K562 (cell line): ENCODE data around the gene MC1R. TPM values are rescaled to one million over a fixed set of nuclear protein-coding genes. Genes with fewer than 3 reads are reported as not detected.

Experiments
- ATAC-seq: fragments of 200-7000 bp; cut with Tn5 transposase; 3 replicates; pipeline ENCODE4 v1.9.1; 2020; ENCODE audit warnings: moderate library complexity
- BruUV-seq: library from RNA; stranded (reverse); fragments of 400-500 nt; replicated peaks from 2 replicates; lab custom pipeline; 2021; lab: Mats Ljungman, UMichigan
- CTCF ChIA-PET: fragments of 300-600 bp; formaldehyde crosslinking; extraction: SDS; loops from one replicate; lab custom pipeline; 2021; ENCODE audit warnings: low intra/inter-chr PET ratio; lab: Yijun Ruan, JAX
- POLR2A ChIA-PET: fragments of 300-600, 350-650 bp; sonication (Branson Sonifier 250); formaldehyde crosslinking; extraction: SDS; loops from one replicate; lab custom pipeline; 2021; ENCODE audit warnings: antibody characterized with exemption, inconsistent platforms; lab: Yijun Ruan, JAX
- DNase-seq, 4 experiments: peaks; one replicate each; pipeline versions ENCODE4 v3.0.0 to v3.0.0-alpha.2; 2011 to 2018; ENCODE audit warnings: low spot score in 3 of 4, mixed read lengths in 3 of 4; ENCODE audit errors: extremely low read depth in 1 of 4
- FAIRE-seq: peaks from 2 replicates; lab custom pipeline; 2011; peaks lifted over from hg19 to GRCh38; lab: Jason Lieb, UNC
- H2AFZ ChIP-seq: 2 replicates; pipeline ENCODE4 v1.6.0; 2011; ENCODE audit warnings: low read depth, low read length, control low read depth, inconsistent platforms
- H3K27ac ChIP-seq: fragments of 200-600 bp; 3 replicates; pipeline ENCODE4 v1.8.0; 2011; ENCODE audit warnings: low read depth, mild to moderate bottlenecking, control low read depth, inconsistent platforms, low read length, moderate library complexity, mixed read lengths; ENCODE audit errors: extremely low read depth
- H3K27me3 ChIP-seq, 2 experiments: fragments of 300-600 bp in 1 of 2; 2 replicates in 1 of 2; 3 replicates in 1 of 2; pipeline versions ENCODE4 v1.6.0 to v1.8.0; 2011; ENCODE audit warnings: inconsistent platforms in 2 of 2, low read length in 2 of 2, mild to moderate bottlenecking in 1 of 2, mixed read lengths in 1 of 2, moderate library complexity in 1 of 2; ENCODE audit not compliant: control insufficient read depth in 2 of 2, insufficient read depth in 2 of 2
- H3K36me3 ChIP-seq: fragments of 300-600 bp; 3 replicates; pipeline ENCODE4 v1.8.0; 2011; ENCODE audit warnings: mild to moderate bottlenecking, low read length, inconsistent platforms; ENCODE audit not compliant: control insufficient read depth, insufficient read depth
- H3K4me1 ChIP-seq, 2 experiments: fragments of 200-600 bp in 1 of 2; replicated peaks in 1 of 2; 2 replicates in 1 of 2; 3 replicates in 1 of 2; pipeline versions ENCODE4 v1.5.1 to v1.8.0; 2011; ENCODE audit warnings: inconsistent platforms in 2 of 2, low read length in 2 of 2, mild to moderate bottlenecking in 1 of 2, mixed read lengths in 1 of 2, moderate library complexity in 1 of 2; ENCODE audit not compliant: control insufficient read depth in 2 of 2, insufficient read depth in 2 of 2
- H3K4me2 ChIP-seq: 2 replicates; pipeline ENCODE4 v1.6.1; 2011; ENCODE audit warnings: low read length, control low read depth, inconsistent platforms, mixed read lengths; ENCODE audit not compliant: insufficient read depth
- H3K4me3 ChIP-seq: fragments of 200-600 bp; sonication (generic), shearing (Covaris generic); 2 replicates; pipeline ENCODE4 v1.5.1; 2016; ENCODE audit warnings: control low read depth, inconsistent platforms
- H3K79me2 ChIP-seq: fragments of 200-600 bp; 3 replicates; pipeline ENCODE4 v1.8.0; 2011; ENCODE audit warnings: low read length, inconsistent platforms; ENCODE audit not compliant: control insufficient read depth, insufficient read depth
- H3K9ac ChIP-seq, 2 experiments: 2 replicates each; pipeline versions ENCODE4 v1.6.0 to v1.6.1; 2011; ENCODE audit warnings: low read depth in 2 of 2, low read length in 2 of 2, control low read depth in 1 of 2, inconsistent platforms in 1 of 2, mild to moderate bottlenecking in 1 of 2, mixed read lengths in 1 of 2; ENCODE audit not compliant: insufficient read depth in 1 of 2
- H3K9me1 ChIP-seq: one replicate; pipeline ENCODE4 v1.6.0; 2011; ENCODE audit warnings: inconsistent platforms, mild to moderate bottlenecking, low read length, moderate library complexity; ENCODE audit not compliant: control insufficient read depth, insufficient read depth
- H3K9me3 ChIP-seq: replicated peaks from 2 replicates; pipeline ENCODE4 v1.5.1; 2011; ENCODE audit warnings: low read depth, low read length, inconsistent platforms; ENCODE audit not compliant: control insufficient read depth, insufficient read depth
- H4K20me1 ChIP-seq: replicated peaks from 2 replicates; pipeline ENCODE4 v1.6.1; 2011; ENCODE audit warnings: low read length, inconsistent platforms, mixed read lengths; ENCODE audit not compliant: control insufficient read depth, insufficient read depth
- CHD7 ChIP-seq: fragments of 200-600 bp; sonication (generic); IDR thresholded peaks from one replicate; pipeline ENCODE4 v1.6.1; 2012; ENCODE audit warnings: mild to moderate bottlenecking, low read depth, low read length, inconsistent platforms
- MTA1 ChIP-seq: fragments of 450-650 bp; IDR thresholded peaks from 2 replicates; pipeline ENCODE4 v1.6.1; 2017; ENCODE audit warnings: borderline replicate concordance
- ZNF263 ChIP-seq: sonication (generic); formaldehyde crosslinking; IDR thresholded peaks from 2 replicates; pipeline ENCODE4 v1.8.0; 2022; ENCODE audit warnings: mild to moderate bottlenecking, missing genetic modification reagents, borderline replicate concordance
- WGBS: fragments of 100-300 bp; shearing (Covaris generic); methylation state at CpG from one replicate; pipeline ENCODE4 v1.1.6; 2016; ENCODE audit warnings: low coverage, mixed read lengths; ENCODE audit not compliant: insufficient coverage; ENCODE audit errors: missing lambda C conversion rate; 5-methylcytosine and 5-hydroxymethylcytosine counted together
- in situ Hi-C: fragments of 300-500 bp; cut with MboI; formaldehyde crosslinking; loops from 4 replicates; pipeline ENCODE4 v1.15.0; 2018; ENCODE audit warnings: inconsistent platforms, mixed read lengths
- intact Hi-C: fragments of 100-400 bp; cut with micrococcal nuclease; formaldehyde crosslinking; loops from 2 replicates; pipeline ENCODE4 v1.14.2; 2022
- polyA plus RNA-seq, 8 experiments: library from polyadenylated mRNA; depleted of rRNA in 4 of 8; stranded (reverse) in 5 of 8; unstranded in 3 of 8; fragments of >200 nt; fragmentation: Nextera tagmentation in 2 of 8; fragmentation: Illumina TruSeq in 1 of 8; extraction: Ambion mirVana in 2 of 8; extraction: Trizol in 1 of 8; gene quantifications; 2 replicates each; pipeline versions ENCODE4 v1.2.1 to v1.2.3, GENCODE V29; 2011 to 2014; ENCODE audit warnings: inconsistent platforms in 1 of 8, missing spikeins in 1 of 8
- total RNA-seq, 7 experiments: library from RNA; depleted of rRNA in 6 of 7; stranded (reverse); fragments of >200 nt in 6 of 7; fragmentation: Illumina TruSeq in 2 of 7; extraction: Trizol in 2 of 7; gene quantifications; 2 replicates each; pipeline versions ENCODE4 v1.2.1 to v1.2.3, GENCODE V29; 2011 to 2021; ENCODE audit warnings: low replicate concordance in 1 of 7

Gene MC1R
- total and polyA plus RNA-seq, 9 of the 15 experiments (the other 6 are each of a cell fraction or from before 2014, with no cell fraction given) = 0.14 to 5.3 (median 2.5) TPM; not detected in 1

GRCh38 chr16:89907055-89907814 is 11.4 kb upstream of the MC1R start:
- 83% methylated on average over 2 of the region's 13 CpGs for WGBS
- no peak for ATAC-seq

More at GRCh38 chr16:89907055-89907814, 11.4 kb upstream of the MC1R start:
- Histone ChIP-seq H3K9me3 (no peaks in the 10 kb centered on the region; the same call in 1 of the 2 replicates), H3K4me1 (peaks cover 0 to 23% of the 10 kb centered on the region in 2 experiments; a peak in 2 of 5 replicates), H3K27ac (no peak overlapping the region), H3K79me2 (no peaks in the 10 kb centered on the region), H3K36me3 (peaks cover 78% of the 10 kb centered on the region; the same call in 2 of the 3 replicates), H3K9me1 (no peaks in the 10 kb centered on the region), H3K4me2 (no peak overlapping the region), H2AFZ (no peak overlapping the region), H3K27me3 (no peaks in the 10 kb centered on the region), H3K4me3 (no peak overlapping the region), H3K9ac (no peak overlapping the region), H4K20me1 (no peaks in the 10 kb centered on the region)
- ChIA-PET POLR2A (interaction anchor here (0.6 to 1.3 kb wide), 4 partner anchors 8 to 191 kb away, joined by 3 read pairs; no protein-coding TSS in a partner anchor), CTCF (no interaction called here)
- no peak for TF ChIP-seq CHD7
- peak; percentile 74 for TF ChIP-seq ZNF263 (CRISPR knock-in tag)
- TF ChIP-seq MTA1 = no peak
- no peak for DNase-seq
- in situ Hi-C loops = no loop called here
- no TSS peak for BruUV-seq
- no peak for FAIRE-seq
- intact Hi-C loops = no loop called here
